Testis (tissue), 3 donors: ENCODE measurements around the gene TRH. TPM values are rescaled to one million over a fixed set of nuclear protein-coding genes. Genes with fewer than 3 reads are reported as not detected.

ENCODE experiments used
- DNase-seq: peaks from one replicate; pipeline ENCODE4 v3.0.0-alpha.2; 2019
- H3K27ac ChIP-seq, 2 donors: fragments of 200-600 bp; sonication (generic); one replicate each; pipeline ENCODE4 v1.5.1; 2019
- H3K27me3 ChIP-seq: fragments of 200-600 bp; sonication (generic); one replicate; pipeline ENCODE4 v1.5.1; 2019
- H3K36me3 ChIP-seq: fragments of 200-600 bp; sonication (generic); one replicate; pipeline ENCODE4 v1.5.1; 2017; ENCODE audit warnings: low read depth; ENCODE audit errors: missing control alignments
- H3K4me1 ChIP-seq: fragments of 200-600 bp; sonication (generic); one replicate; pipeline ENCODE4 v1.5.1; 2019
- H3K4me3 ChIP-seq, 2 donors: fragments of 200-600 bp; sonication (generic); one replicate each; pipeline ENCODE4 v1.5.1; 2017 to 2019
- H3K9me3 ChIP-seq: fragments of 200-600 bp; sonication (generic); one replicate; pipeline ENCODE4 v1.5.1; 2017
- POLR2A ChIP-seq: fragments of 450-650 bp; IDR thresholded peaks from one replicate; pipeline ENCODE4 v1.6.1; 2017; ENCODE audit warnings: antibody characterized with exemption, mild to moderate bottlenecking, moderate library complexity
- WGBS, 2 donors: methylation state at CpG; one replicate each; pipeline ENCODE4 v1.1.5; 2018; 5-methylcytosine and 5-hydroxymethylcytosine counted together
- intact Hi-C: fragments of 100-400 bp; cut with DNase I; formaldehyde crosslinking; loops from one replicate; pipeline ENCODE4 v1.15.1; 2023; ENCODE audit warnings: low total_unique reads
- polyA plus RNA-seq: library from polyadenylated mRNA; stranded (reverse); fragments of 350-450 nt; fragmentation: Illumina TruSeq; extraction: RNeasy Lipid Tissue Mini Kit (QIAGEN cat#74804); gene quantifications from one replicate; pipeline ENCODE4 v1.2.3, GENCODE V29; 2014; ENCODE audit warnings: low read depth, low replicate concordance; ENCODE audit not compliant: insufficient read depth
- total RNA-seq, 2 donors: library from RNA; depleted of rRNA; stranded (reverse); fragments of >200 nt; gene quantifications; one replicate each; pipeline ENCODE4 v1.2.3, GENCODE V29; 2016
- TF ChIP-seq, protein P1 (sequence below), 3 experiments: fragments of 450-650 bp in 2 of 3; fragments of 200-600 bp in 1 of 3; sonication (generic) in 1 of 3; IDR thresholded peaks; one replicate each; pipeline ENCODE4 v1.5.1; 2016 to 2019; ENCODE audit warnings: antibody characterized with exemption in 3 of 3, mild to moderate bottlenecking in 2 of 3, moderate library complexity in 1 of 3

Gene TRH
- total and polyA plus RNA-seq, 3 donors from 2014 or later = 0.87 to 2.1 (median 1.8) TPM

DNA sequence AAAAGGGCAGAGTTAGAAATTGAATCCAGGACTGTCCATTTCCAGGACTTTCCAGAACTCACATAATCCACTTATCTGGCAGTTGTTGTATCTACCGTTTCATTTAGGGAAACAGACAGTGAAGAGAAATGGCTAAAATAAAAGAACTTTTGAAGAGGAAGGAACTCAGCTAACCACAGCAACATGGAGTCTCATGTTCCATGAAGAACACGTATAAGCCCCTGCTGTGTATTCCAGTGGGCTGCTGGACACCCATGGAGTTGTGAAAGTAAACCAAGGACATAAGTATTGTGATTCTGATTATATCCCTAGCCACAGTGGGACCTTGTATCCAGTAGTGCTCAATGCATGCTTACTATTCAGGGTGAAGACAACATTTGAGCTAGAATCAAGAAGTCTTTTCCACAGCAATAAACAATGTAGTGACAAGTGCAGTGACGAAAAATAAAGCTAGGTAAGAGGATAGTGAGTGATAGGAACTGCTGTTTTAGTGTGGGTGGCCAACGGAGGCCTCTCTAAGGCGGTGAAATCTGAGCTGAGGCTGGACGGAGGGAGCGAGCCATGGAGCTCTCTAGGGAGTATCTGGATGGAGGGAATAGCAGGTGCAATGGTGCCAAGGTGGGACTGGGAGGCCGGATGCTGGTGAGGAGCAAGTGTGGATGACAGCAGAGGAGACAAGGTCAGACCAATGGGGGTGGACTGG, 26.8 kb upstream of the TRH start:
- intact Hi-C loops = loop anchor here (10.0 kb wide), 1 partner anchor 157 kb away; no protein-coding TSS in a partner anchor
- Histone ChIP-seq H3K4me1 (no peaks in the 10 kb centered on the region), H3K9me3 (no peaks in the 10 kb centered on the region), H3K4me3 (no peak overlapping the region), H3K27me3 (no peaks in the 10 kb centered on the region), H3K27ac (no peak overlapping the region), H3K36me3 (no peaks in the 10 kb centered on the region)
- DNase-seq = no peak
- WGBS, 2 donors = 80% methylated on average over 8 of the region's 8 CpGs
- TF ChIP-seq, protein P1, sequence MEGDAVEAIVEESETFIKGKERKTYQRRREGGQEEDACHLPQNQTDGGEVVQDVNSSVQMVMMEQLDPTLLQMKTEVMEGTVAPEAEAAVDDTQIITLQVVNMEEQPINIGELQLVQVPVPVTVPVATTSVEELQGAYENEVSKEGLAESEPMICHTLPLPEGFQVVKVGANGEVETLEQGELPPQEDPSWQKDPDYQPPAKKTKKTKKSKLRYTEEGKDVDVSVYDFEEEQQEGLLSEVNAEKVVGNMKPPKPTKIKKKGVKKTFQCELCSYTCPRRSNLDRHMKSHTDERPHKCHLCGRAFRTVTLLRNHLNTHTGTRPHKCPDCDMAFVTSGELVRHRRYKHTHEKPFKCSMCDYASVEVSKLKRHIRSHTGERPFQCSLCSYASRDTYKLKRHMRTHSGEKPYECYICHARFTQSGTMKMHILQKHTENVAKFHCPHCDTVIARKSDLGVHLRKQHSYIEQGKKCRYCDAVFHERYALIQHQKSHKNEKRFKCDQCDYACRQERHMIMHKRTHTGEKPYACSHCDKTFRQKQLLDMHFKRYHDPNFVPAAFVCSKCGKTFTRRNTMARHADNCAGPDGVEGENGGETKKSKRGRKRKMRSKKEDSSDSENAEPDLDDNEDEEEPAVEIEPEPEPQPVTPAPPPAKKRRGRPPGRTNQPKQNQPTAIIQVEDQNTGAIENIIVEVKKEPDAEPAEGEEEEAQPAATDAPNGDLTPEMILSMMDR (IDR thresholded peaks at IDR 0.05) = no peak
- no peak for TF ChIP-seq POLR2A

DNA sequence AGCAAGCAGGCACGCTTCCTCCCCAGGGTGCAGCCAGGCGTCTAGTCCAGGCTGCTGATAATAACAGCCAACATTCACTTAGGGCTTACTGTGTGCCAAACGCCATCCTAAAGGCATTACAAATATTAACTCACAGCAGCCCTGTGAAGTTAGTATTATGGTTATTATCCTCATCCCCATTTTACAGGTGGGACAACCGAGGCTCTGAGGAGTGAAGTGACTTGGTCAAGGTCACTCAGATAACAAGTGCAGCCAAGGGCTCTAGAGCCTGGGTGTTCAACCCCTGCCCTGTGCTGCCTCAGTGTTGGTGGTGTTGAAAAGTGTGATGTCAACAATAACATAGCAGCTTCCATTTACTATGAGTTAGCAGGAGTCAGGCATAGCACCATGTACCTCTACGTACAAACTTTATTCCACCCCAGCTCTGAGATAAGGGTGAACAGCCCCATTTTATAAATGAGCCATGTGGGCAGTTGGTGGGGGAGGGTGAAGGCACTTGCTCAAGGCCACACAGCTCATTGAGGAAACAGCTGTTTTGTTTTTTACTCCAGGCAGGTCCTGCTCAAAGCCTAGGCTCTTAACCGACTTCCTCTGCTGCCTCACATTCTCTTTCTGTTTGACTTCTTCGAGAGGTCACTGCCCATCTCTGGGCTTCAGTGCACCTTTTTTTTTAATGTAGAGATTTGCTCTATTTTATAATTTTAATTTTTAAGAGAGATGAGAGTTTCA, 24.0 kb upstream of the TRH start:
- Histone ChIP-seq H3K9me3 (no peaks in the 10 kb centered on the region), H3K4me3 (no peak overlapping the region), H3K27me3 (no peaks in the 10 kb centered on the region), H3K4me1 (no peaks in the 10 kb centered on the region), H3K36me3 (no peaks in the 10 kb centered on the region), H3K27ac (no peak overlapping the region)
- TF ChIP-seq, protein P1 (IDR thresholded peaks at IDR 0.05) = no peak
- no peak for TF ChIP-seq POLR2A
- peak; percentile 17 for DNase-seq
- 48 to 61% methylated on average over 7 of the region's 7 CpGs for WGBS, 2 donors
- intact Hi-C loops = no loop called here

DNA sequence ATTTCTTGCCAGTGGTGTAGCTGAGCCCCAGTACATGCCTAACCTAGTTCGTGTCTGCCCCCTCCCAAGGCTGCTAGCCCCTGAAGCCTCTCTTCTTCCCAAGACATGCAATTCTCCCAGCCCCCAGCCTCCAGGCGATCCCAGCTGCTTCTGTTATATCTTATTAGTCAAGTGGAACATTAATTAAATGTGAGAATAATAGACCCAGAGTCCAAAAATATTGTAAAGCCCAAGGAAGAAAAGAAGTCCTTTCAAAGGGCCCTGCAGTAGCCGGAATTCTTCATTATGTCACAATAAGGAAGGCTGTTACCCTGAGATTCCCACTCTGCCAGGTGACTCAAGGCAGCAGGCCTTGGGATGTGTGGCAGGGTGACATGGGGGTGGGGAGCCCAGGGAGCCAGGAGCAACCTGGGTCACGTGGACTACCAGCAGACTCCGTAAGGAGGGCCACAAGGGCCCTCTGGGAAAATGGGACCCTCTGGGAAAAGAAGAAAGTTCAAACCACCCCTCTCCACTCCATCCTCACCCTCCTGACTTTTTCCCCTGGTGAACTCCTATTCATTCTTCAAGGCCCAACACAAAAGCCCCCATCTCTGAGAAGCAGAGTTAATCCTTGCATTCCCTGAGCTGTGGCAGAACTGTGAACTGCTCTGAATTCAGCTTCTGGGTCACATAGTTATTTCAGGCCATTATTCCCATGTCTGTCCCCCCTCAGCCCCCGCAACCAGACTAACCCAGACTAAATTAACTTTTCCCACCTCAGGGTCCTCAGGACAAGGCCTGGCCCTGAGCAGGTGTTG, 21.8 kb upstream of the TRH start:
- H3K27me3 ChIP-seq = no peaks in the 10 kb centered on the region
- no peak overlapping the region for H3K4me3 ChIP-seq
- no peaks in the 10 kb centered on the region for H3K4me1 ChIP-seq
- H3K27ac ChIP-seq = no peak overlapping the region
- DNase-seq = no peak
- intact Hi-C loops = no loop called here
- H3K36me3 ChIP-seq = no peaks in the 10 kb centered on the region
- 91 to 95% methylated on average over 6 of the region's 6 CpGs for WGBS, 2 donors
- no peak for TF ChIP-seq POLR2A
- TF ChIP-seq, protein P1 (IDR thresholded peaks at IDR 0.05) = no peak
- no peaks in the 10 kb centered on the region for H3K9me3 ChIP-seq

DNA sequence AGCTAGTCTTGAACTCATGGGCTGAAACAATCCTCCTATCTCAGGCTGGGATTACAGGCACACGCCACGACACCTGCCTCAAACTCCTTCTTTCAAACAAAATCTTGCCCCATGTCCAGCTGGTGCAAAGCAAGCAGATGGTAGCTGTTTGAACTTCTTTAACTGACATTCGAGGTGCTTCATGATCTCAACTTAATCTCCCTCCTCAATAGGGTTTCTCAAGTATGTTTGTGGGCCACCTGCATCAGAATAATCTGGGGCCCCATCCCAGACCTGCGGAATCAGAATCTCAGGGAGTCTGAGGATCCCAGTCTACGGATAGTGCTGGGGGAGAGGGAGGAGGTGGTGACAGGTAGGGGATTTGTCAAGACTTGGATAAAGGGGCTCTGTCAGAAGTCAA, 20.9 kb upstream of the TRH start:
- no peaks in the 10 kb centered on the region for H3K4me1 ChIP-seq
- no peak for DNase-seq
- H3K27ac ChIP-seq = no peak overlapping the region
- TF ChIP-seq, protein P1 (IDR thresholded peaks at IDR 0.05) = no peak
- TF ChIP-seq POLR2A = no peak
- intact Hi-C loops = no loop called here
- no peaks in the 10 kb centered on the region for H3K36me3 ChIP-seq
- no peaks in the 10 kb centered on the region for H3K9me3 ChIP-seq
- H3K27me3 ChIP-seq = no peaks in the 10 kb centered on the region
- no peak overlapping the region for H3K4me3 ChIP-seq
- 45 to 54% methylated on average over 5 of the region's 5 CpGs for WGBS, 2 donors
